Activated CD4-positive, alpha-beta T cell treated with anti-CD3 and anti-CD28 coated beads, Interleukin-2, Interleukin-6, amounts not matched to agents 100 ng/mL and 50 ng/mL, durations not matched to agents 16 hours and 8 hours (primary cell): Measurements from ENCODE around the gene MYH3.
A peak's percentile ranks its signal among the peaks of the same experiment; 100 is the strongest.
"Not testable (repeated sequence)": the region's sequence is repeated elsewhere in the genome, so short reads cannot be mapped to it uniquely, and the experiment has no call there.

Experiments used
- DNase-seq: peaks from one replicate; pipeline ENCODE4 v3.0.0-alpha.2; 2020

Gene MYH3

GRCh38 chr17:10657148-10657547, at the start of gene MYH3:
Gene MYH3, minus strand, starts transcription at chr17:10657309. Its CDS starts 2,245 bp downstream, at chr17:10655064.
- no peak for DNase-seq

GRCh38 chr17:10705727-10706126, 48.6 kb upstream of the MYH3 start:
- DNase-seq: no peak

GRCh38 chr17:10702574-10702973, 45.5 kb upstream of the MYH3 start:
- no peak for DNase-seq

- DNase-seq: peak; percentile 48
These were observed 42.7 kb upstream of the MYH3 start for GRCh38 chr17:10699856-10700255.

- no peak for DNase-seq
These were observed 41.1 kb upstream of the MYH3 start for GRCh38 chr17:10698096-10698818.

- DNase-seq: peak; percentile 96
These were observed 40.3 kb upstream of the MYH3 start, which contains the start of the genes ADPRM and SCO1 for GRCh38 chr17:10697092-10698081. Gene ADPRM, plus strand, starts transcription at chr17:10697594. Its CDS starts 7,333 bp downstream, at chr17:10704927. Gene SCO1, minus strand, starts transcription at chr17:10697533. Its CDS starts 26 bp downstream, at chr17:10697507.

- DNase-seq: not testable (repeated sequence)
These were observed 38.8 kb upstream of the MYH3 start for GRCh38 chr17:10695875-10696407.

GRCh38 chr17:10687499-10687898, 30.4 kb upstream of the MYH3 start:
- DNase-seq: no peak

GRCh38 chr17:10683853-10684252, 26.7 kb upstream of the MYH3 start:
- peak; percentile 34 for DNase-seq

GRCh38 chr17:10681866-10682446, 24.8 kb upstream of the MYH3 start:
- no peak for DNase-seq

GRCh38 chr17:10674704-10675103, 17.6 kb upstream of the MYH3 start:
- no peak for DNase-seq

- DNase-seq: no peak
These were observed 16.2 kb upstream of the MYH3 start for GRCh38 chr17:10673312-10673711.

GRCh38 chr17:10668775-10669174, 11.7 kb upstream of the MYH3 start:
- no peak for DNase-seq

GRCh38 chr17:10666906-10667305, 9.8 kb upstream of the MYH3 start:
- no peak for DNase-seq

GRCh38 chr17:10664571-10664970, 7.5 kb upstream of the MYH3 start:
- DNase-seq: no peak

- no peak for DNase-seq
These were observed 6.1 kb upstream of the MYH3 start for GRCh38 chr17:10663231-10663630.

GRCh38 chr17:10661437-10661836, 4.3 kb upstream of the MYH3 start:
- no peak for DNase-seq

- DNase-seq: no peak
These were observed 770 bp upstream of the MYH3 start for GRCh38 chr17:10657879-10658278.

- DNase-seq: no peak
These were observed 3.1 kb downstream of the MYH3 start for GRCh38 chr17:10653987-10654386.

GRCh38 chr17:10652984-10653659, 4.0 kb downstream of the MYH3 start:
- DNase-seq: peak; percentile 25

GRCh38 chr17:10651927-10652326, 5.2 kb downstream of the MYH3 start:
- no peak for DNase-seq

GRCh38 chr17:10649602-10650001, 7.5 kb downstream of the MYH3 start:
- DNase-seq: no peak
